NCI-H524 (cell line): ENCODE data around the gene GPATCH4.
A peak's percentile ranks its signal among the peaks of the same experiment; 100 is the strongest.
"Not testable (repeated sequence)": the region's sequence is repeated elsewhere in the genome, so short reads cannot be mapped to it uniquely, and the experiment has no call there.

Experiments
- DNase-seq, 2 experiments: peaks; one replicate each; lab custom pipeline; 2025; lab: John Stamatoyannopoulos, UW

The GPATCH4 gene

DNA sequence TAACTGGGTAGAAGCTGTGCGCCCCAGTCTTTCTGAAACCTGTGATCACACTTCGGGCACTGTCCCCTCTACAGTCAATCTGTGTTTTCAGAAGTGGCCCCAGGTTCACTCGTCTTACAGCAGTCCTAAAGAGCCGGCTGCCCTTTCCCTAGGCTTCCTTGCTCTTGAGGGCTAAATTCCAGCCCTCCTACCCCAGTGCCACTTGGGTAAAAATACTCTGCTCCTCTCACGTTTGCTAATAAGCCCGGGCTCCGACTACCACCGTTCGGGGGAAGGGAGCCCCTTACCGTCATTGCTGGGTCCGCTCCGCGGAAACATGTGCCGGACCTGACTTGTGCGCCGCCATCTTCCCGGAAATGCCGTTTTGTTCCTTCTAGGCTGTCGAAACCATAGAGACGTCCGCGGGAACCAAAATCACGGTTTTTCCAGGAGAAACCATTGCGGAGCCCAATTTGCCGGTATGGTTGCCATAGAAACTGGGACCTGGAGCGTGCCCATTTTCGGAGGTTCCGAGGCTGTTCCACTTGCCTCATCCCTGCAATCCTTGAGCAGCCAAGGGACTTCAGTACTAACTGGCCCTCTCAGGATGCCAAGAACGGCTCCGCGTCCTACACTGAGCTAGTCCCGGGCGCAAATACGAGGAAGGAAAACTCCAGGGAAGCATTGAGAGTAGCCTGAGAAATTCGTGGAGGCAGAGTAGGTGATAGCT lies at the start of gene GPATCH4:
TSS of gene GPATCH4 (minus strand) at position 358 of the 709 bp plus-strand sequence.
- DNase-seq = peak; percentile 79 to 84

DNA sequence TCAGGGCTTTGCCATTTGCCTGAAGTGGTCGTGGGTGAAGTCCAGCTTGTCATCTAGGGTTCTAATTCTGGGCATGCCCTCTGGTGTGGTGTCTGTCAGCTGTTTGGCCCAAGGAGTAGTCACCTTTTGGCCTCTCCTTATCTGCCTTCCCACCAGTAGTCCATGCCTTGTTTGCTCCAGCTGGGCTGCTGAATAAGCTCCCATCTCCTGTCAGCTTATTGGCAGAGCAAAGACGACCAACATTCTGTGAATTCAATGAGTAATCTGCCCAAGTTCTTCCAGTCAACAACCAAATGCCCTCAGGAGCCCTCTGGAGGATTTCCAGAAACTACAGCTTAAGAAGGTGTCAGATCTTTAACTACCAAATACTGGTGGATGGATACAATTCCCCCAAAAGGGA lies 47.7 kb upstream of the GPATCH4 start:
- DNase-seq = no peak

GRCh38 chr1:156648496-156648895 lies 47.2 kb upstream of the GPATCH4 start:
- no peak for DNase-seq

DNA sequence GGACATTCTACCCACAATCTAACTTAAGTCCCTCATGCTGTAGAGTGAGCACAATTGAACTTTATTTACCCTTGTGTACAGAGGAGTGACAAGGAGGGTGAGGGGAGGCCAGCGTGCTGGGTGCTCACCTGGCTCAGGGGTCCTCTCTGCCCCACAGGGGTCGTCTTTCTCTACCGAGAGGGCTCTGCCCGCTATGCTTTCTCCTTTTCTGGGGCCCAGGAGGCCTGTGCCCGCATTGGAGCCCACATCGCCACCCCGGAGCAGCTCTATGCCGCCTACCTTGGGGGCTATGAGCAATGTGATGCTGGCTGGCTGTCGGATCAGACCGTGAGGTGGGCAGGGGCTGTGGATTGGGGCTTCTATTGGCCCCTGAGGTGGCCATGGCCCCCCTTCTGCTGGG lies 46.1 kb upstream of the GPATCH4 start:
- DNase-seq = no peak

GRCh38 chr1:156646738-156647211 lies 45.5 kb upstream of the GPATCH4 start:
- DNase-seq = no peak

DNA sequence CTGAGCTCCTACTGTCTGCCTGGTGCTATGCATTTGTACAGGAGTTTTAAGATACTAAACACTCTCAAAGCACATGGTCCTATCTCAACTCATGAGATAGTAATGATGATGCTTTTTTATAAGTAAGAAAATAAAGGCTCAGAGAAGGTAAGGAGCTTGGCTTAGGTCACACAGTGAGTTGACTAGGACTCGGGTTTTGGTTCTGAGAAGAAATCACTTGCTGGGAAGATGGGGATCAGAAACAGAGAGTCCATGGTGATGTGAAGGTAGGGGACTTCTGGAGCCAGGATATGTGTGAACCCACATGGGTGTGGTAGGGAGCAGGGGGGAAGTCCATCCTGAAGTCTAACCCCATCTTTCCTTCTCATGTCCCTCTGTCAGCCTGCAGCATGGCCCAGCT lies 44.4 kb upstream of the GPATCH4 start:
- DNase-seq = no peak

DNA sequence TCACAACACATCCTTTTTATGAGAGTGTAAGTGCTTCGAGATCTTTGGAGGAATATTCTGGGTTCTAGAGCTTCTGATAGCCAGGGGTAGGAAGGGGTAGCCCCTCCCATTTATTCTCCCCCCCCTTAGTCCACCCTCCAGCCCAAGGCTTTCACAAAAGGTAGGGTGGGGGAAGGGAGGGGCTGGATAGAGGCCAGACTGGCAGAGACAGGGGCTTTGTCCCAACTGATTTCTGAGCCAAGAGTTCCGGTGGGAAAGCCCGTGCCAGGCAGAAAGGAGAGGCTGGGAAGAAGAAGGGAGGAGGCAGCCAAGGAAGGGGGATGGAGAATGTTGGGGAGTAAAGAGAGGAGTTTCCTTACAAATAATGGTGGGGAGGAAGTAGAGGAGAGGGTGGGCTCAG lies 43.8 kb upstream of the GPATCH4 start:
- DNase-seq = no peak

DNA sequence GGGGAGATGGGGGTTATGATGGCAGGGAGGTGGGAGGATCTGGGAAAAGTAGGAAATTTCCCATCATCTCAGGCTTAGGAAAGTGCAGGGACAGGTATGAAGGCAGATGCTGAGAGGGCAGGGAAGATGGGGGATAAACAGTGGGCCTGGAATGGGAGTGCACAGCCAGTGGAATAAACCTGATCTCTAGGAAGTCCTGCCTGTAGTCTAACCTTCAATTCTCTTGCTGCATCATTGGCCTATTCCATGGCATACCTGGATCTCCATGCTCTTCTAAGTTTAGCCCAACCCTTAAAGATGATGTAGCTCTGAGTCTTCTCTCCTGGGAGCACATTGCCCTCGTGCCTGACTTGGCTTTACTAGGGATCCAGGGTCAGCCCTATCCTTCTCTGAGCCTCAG lies 43.4 kb upstream of the GPATCH4 start:
- no peak for DNase-seq

GRCh38 chr1:156644146-156644545 lies 42.9 kb upstream of the GPATCH4 start:
- DNase-seq = no peak

DNA sequence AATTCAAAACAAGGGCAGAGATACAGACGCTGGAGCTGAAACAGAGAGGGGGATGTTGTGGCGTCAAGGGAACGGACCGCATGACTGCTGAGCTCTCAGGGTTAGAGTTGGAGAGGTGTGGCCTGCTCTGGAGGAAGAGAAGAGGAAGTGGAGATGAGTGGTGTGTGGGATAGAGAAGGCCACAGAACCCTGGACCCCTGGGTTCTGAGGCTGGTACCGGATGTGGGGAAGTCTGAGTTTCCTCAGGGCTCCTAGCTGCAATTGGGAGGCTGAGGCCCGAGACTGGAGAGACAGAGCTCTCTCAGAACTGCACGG lies 42.5 kb upstream of the GPATCH4 start:
- no peak for DNase-seq

DNA sequence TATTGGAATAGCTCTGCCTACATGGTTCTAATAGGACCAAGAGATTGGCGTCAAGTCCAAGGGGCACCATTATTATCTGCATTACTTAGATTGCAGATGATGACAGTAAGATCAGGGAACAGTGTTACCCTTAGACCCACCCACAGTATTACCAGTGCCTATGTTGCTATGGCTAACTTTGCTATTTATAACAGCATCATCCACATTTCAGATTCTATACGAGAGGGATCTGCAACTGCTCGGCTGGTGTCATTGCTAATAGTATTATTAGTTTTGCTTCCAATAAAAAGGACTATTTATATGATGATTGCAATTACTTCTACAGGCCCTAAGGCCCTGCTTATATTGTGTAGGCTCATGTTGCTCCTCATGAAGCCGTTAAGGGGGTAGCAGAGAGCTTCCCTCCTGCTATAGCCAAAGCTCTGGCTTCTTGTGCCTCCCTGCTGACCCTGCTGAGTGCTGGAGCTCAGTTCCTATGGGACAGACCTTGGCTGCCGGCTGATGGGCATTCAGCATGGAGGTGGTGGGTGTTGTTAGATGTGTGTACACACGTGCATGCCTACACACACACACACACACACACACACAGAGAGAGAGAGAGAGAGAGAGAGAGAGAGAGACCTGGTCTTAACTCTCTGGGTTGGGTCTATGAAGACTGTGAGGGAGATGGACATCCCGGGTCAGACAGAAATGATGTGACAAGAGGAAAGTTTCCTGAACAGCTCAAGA lies 41.9 kb upstream of the GPATCH4 start:
- no peak for DNase-seq

- no peak for DNase-seq
Measured at GRCh38 chr1:156642265-156643048, 41.2 kb upstream of the GPATCH4 start.

DNA sequence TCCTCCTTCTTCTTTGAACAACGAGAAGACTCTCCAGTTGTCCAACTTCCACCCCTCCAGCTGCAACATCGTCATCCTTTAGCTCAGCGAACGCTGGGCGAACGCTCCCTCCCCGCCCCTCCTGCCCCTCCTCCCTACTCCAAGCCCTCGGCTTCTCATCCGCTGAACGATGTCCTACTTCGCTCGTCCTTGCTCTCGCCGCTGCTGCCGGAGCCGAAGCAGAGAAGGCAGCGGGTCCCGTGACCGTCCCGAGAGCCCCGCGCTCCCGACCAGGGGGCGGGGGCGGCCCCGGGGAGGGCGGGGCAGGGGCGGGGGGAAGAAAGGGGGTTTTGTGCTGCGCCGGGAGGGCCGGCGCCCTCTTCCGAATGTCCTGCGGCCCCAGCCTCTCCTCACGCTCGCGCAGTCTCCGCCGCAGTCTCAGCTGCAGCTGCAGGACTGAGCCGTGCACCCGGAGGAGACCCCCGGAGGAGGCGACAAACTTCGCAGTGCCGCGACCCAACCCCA lies 40.5 kb upstream of the GPATCH4 start, which contains the start of gene BCAN:
TSS of gene BCAN (plus strand) at position 357 of the 504 bp plus-strand sequence. CDS start 3,938 bp downstream, outside the sequence.
- peak; percentile 25 to 54 for DNase-seq

DNA sequence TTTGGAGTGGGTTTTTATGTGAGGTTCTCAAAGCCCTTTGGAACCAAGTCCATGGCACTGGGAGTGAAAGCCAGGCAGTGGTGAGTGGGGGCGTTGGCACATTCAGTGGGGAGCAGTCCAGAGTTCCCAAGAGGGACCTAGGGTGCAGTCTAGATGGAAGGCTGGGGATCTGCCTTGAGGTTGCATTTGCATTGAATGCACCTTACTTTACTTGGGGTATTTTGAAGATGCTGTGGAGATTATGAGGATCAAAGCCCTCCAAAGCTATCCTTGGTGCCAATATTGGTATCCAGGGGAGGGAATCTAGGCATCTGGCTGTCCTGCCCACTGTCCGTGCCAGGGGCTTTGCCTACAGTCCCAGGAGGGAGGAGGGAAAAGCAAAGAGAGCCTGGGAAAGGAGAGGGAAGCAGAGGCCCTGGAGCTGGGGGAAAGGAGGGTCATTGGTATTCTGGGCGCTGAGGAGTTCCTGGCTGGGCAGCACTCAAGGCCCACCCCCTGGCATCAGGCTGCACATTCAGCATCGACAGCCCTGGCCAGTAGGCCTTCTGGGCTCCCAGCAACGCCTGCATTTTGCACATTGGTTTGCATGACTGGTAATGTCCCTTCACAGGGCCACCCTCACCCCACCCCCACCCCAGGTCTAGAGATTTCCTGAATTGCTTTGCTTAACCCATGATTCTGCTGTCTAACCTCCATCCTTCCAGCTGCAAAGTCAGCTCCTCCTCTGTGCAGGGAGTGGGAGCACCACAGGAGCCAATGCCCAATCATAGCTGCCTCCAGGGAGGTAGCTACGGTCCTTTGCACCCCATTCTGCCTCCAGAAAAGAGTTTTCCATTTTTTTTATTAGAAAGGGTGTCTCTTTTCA lies 39.8 kb upstream of the GPATCH4 start:
- no peak for DNase-seq

- no peak for DNase-seq
Measured at GRCh38 chr1:156639601-156640101, 38.4 kb upstream of the GPATCH4 start.

DNA sequence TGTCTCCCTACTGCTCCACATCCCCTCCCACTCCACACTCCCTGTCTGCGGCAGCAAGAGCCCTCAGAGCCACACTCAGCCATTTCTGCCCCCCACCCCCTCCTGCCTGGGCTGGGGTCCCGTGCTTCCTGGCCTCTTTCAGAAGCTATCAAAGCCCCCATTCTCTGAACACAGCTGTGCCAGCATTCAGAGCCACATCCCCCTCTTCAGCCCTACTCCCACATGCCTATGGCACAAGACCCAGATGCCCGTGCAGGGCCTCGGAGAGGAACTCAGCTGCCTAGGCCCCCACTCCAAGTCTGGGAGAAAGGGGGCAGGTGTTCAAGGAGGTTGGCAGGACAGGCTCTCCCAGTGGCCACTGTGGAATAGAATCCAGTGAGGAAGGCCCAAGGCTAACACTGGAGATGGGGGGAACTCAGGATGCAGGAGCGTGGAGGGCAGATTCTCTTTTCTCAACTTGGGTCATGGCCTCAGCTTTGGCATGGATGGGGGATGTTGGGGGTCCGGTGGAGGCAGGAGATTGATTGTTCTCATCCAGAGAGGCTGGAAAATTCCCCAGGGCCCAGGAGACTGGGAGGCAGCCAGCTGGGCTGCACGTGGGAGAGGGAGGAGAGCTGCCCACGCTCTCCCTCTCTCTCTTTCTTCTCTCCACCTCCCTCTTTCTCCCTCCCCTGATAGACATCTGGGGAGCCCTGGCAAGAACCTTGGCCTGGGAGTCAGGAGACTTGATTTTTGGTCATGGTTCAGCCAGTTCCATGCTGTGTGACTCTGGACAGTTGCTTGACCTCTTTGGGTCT lies 37.1 kb upstream of the GPATCH4 start:
- peak in 1 of 2 experiments; percentile 37 for DNase-seq

DNA sequence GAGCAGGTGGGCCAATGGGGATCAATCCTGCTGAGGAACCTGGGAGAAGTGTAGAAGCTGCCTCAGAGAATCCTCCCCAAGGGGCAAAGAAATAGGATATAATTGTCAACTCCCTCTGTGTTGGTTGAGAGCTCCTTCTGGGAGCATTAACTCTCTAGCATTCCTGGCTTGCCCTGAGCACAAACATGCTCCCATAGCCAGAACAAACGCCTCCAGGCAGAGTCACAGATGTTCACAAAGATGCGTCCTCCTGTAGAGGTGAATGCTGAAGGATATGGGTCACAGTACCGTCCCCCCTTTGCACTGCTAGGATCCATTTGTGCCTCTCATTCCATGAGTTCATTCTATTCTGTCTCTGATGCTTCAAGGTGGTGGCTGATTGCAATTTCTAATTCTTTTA lies 31.1 kb upstream of the GPATCH4 start:
- DNase-seq = no peak

GRCh38 chr1:156631152-156631551 lies 29.9 kb upstream of the GPATCH4 start:
- not testable (repeated sequence) for DNase-seq

DNA sequence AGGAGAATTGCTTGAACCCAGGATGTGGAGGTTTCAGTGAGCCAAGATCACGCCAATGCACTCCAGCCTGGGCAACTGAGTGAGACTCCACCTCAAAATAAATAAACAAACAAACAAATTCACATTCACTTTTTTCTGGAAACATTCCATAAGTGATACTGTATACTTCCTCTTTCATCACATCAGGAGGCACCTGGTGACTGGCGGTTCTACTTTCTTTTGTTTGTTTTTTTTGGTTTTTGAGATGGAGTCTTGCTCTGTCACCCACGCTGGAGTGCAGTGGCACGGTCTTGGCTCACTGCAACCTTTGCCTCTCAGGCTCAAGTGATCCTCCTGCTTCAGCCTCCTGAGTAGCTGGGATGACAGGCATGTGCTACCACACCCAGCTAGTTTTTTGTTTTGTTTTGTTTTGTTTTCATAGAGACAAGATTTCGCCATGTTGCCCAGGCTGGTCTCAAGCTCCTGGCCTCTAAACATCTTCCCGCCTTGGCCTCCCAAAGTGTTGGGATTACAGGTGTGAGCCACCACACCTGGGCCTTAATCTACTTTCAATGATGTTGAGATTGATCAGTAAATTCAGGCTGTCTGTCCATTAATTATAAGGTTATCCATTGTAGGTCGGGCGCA lies 28.7 kb upstream of the GPATCH4 start:
- DNase-seq = no peak

GRCh38 chr1:156627313-156627880 lies 26.1 kb upstream of the GPATCH4 start:
- DNase-seq = peak; percentile 62 to 82
